ENCODE data around the gene ABCA4. TPM values are rescaled to one million over a fixed set of nuclear protein-coding genes. Genes with fewer than 3 reads are reported as not detected.

Gene ABCA4
- total RNA-seq, 1 experiment from 2014 or later, result 0.22 TPM

GRCh38 chr1:94042388-94042787 is 78.6 kb downstream of the ABCA4 start:
- ChIA-PET CTCF (interaction anchor here (1.1 to 21.2 kb wide), 3 partner anchors 16 to 293 kb away, joined by 3 to 338 read pairs (median 81); no protein-coding TSS in a partner anchor), POLR2A (interaction anchor here (0.7 kb wide), 1 partner anchor 16 kb away, joined by 4 read pairs; no protein-coding TSS in a partner anchor), RAD21 (ENCODE audit: low non-redundant PET in 1 of 2, low total read pairs in 2 of 2, uncharacterized antibody in 2 of 2, unreplicated experiment in 2 of 2) (interaction anchor here in 1 of 2 experiments (1.4 kb wide), 1 partner anchor 293 kb away, joined by 6 read pairs; no protein-coding TSS in a partner anchor)
- H3K27ac ChIP-seq (ENCODE audit: low read depth, low read length), result no peak overlapping the region
- TF ChIP-seq EZH2 (IDR thresholded peaks at IDR 0.05) (no peak), JUND (IDR thresholded peaks at IDR 0.05) (no peak), CEBPB (IDR thresholded peaks at IDR 0.05; ENCODE audit: low read depth) (no peak), ZFX (IDR thresholded peaks at IDR 0.05) (no peak), ELF1 (IDR thresholded peaks at IDR 0.05; ENCODE audit: borderline replicate concordance, low read depth) (no peak), SRF (IDR thresholded peaks at IDR 0.05; ENCODE audit: low read depth) (no peak), EZH2phosphoT487 (IDR thresholded peaks at IDR 0.05; ENCODE audit: borderline replicate concordance) (no peak), POLR2AphosphoS5 (IDR thresholded peaks at IDR 0.05; ENCODE audit: low read depth, low read length) (no peak), FOSL1 (IDR thresholded peaks at IDR 0.05; ENCODE audit: low read depth) (no peak), YY1 (IDR thresholded peaks at IDR 0.05; ENCODE audit: extremely low read depth, insufficient replicate concordance, low read depth, low read length) (no peak), ZBTB33 (IDR thresholded peaks at IDR 0.05; ENCODE audit: extremely low read depth, insufficient replicate concordance, low read length) (no peak), SP1 (IDR thresholded peaks at IDR 0.05; ENCODE audit: low read depth) (no peak), SIN3A (IDR thresholded peaks at IDR 0.05; ENCODE audit: low read depth) (no peak), RAD21 (IDR thresholded peaks at IDR 0.05; ENCODE audit: low read depth) (no peak), EGR1 (IDR thresholded peaks at IDR 0.05; ENCODE audit: low read depth) (no peak)
- TF ChIP-seq, protein P1, sequence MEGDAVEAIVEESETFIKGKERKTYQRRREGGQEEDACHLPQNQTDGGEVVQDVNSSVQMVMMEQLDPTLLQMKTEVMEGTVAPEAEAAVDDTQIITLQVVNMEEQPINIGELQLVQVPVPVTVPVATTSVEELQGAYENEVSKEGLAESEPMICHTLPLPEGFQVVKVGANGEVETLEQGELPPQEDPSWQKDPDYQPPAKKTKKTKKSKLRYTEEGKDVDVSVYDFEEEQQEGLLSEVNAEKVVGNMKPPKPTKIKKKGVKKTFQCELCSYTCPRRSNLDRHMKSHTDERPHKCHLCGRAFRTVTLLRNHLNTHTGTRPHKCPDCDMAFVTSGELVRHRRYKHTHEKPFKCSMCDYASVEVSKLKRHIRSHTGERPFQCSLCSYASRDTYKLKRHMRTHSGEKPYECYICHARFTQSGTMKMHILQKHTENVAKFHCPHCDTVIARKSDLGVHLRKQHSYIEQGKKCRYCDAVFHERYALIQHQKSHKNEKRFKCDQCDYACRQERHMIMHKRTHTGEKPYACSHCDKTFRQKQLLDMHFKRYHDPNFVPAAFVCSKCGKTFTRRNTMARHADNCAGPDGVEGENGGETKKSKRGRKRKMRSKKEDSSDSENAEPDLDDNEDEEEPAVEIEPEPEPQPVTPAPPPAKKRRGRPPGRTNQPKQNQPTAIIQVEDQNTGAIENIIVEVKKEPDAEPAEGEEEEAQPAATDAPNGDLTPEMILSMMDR (IDR thresholded peaks at IDR 0.05 in 2 of 3, conservative IDR thresholded peaks at IDR 0.05 in 1 of 3; ENCODE audit: borderline replicate concordance in 1 of 3, insufficient read depth in 1 of 3, low read depth in 2 of 3, low read length in 2 of 3), result no peak
- TF ChIP-seq, protein P2, sequence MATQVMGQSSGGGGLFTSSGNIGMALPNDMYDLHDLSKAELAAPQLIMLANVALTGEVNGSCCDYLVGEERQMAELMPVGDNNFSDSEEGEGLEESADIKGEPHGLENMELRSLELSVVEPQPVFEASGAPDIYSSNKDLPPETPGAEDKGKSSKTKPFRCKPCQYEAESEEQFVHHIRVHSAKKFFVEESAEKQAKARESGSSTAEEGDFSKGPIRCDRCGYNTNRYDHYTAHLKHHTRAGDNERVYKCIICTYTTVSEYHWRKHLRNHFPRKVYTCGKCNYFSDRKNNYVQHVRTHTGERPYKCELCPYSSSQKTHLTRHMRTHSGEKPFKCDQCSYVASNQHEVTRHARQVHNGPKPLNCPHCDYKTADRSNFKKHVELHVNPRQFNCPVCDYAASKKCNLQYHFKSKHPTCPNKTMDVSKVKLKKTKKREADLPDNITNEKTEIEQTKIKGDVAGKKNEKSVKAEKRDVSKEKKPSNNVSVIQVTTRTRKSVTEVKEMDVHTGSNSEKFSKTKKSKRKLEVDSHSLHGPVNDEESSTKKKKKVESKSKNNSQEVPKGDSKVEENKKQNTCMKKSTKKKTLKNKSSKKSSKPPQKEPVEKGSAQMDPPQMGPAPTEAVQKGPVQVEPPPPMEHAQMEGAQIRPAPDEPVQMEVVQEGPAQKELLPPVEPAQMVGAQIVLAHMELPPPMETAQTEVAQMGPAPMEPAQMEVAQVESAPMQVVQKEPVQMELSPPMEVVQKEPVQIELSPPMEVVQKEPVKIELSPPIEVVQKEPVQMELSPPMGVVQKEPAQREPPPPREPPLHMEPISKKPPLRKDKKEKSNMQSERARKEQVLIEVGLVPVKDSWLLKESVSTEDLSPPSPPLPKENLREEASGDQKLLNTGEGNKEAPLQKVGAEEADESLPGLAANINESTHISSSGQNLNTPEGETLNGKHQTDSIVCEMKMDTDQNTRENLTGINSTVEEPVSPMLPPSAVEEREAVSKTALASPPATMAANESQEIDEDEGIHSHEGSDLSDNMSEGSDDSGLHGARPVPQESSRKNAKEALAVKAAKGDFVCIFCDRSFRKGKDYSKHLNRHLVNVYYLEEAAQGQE (IDR thresholded peaks at IDR 0.05; ENCODE audit: low read depth), result no peak
- no peaks in the 10 kb centered on the region for H3K9me2 ChIP-seq (ENCODE audit: insufficient read depth)
- no peaks in the 10 kb centered on the region for H4K20me1 ChIP-seq (ENCODE audit: insufficient read depth)
- no peaks in the 10 kb centered on the region for H3K79me2 ChIP-seq (ENCODE audit: insufficient read depth, low read length)
- intact Hi-C loops (cut with micrococcal nuclease), result no loop called here
- H2AFZ ChIP-seq (ENCODE audit: low read depth, low read length, poor library complexity, severe bottlenecking), result no peak overlapping the region
- H3K27me3 ChIP-seq (ENCODE audit: insufficient read depth, low read length), result no peaks in the 10 kb centered on the region
- DNase-seq (ENCODE audit: low read depth, low spot score) (no peak), ATAC-seq (no peak)
- no peaks in the 10 kb centered on the region for H3K9me3 ChIP-seq (ENCODE audit: control insufficient read depth in 1 of 2, insufficient read depth in 1 of 2, low read depth in 1 of 2, low read length in 2 of 2)
- H3K36me3 ChIP-seq (ENCODE audit: control insufficient read depth in 1 of 2, insufficient read depth in 2 of 2, low read length in 2 of 2), result no peaks in the 10 kb centered on the region
- no peak overlapping the region for H3K9ac ChIP-seq (ENCODE audit: low read length)
- H3K4me3 ChIP-seq (replicated peaks in 1 of 2; ENCODE audit: low read depth in 1 of 2, low read length in 2 of 2), result no peak overlapping the region
- peaks cover 16 to 28% of the 10 kb centered on the region in 2 experiments; a peak in 3 of 4 replicates for H3K4me1 ChIP-seq (ENCODE audit: control insufficient read depth in 1 of 2, insufficient read depth in 2 of 2, low read length in 2 of 2)
- H3K4me2 ChIP-seq (ENCODE audit: low read length), result no peak overlapping the region
- no TSS peak for BruUV-seq (replicated peaks)
